VCaP (cell line): ENCODE results near the gene ZNF750.

ENCODE experiments used
- H3K27ac ChIP-seq: fragments of 450-650 bp; 2 replicates; pipeline ENCODE4 v1.5.1; 2017
- TF ChIP-seq, protein P1 (sequence below): fragments of 450-650 bp; conservative IDR thresholded peaks from 2 replicates; pipeline ENCODE4 v1.5.1; 2017; ENCODE audit warnings: mild to moderate bottlenecking, moderate library complexity

The ZNF750 gene

DNA sequence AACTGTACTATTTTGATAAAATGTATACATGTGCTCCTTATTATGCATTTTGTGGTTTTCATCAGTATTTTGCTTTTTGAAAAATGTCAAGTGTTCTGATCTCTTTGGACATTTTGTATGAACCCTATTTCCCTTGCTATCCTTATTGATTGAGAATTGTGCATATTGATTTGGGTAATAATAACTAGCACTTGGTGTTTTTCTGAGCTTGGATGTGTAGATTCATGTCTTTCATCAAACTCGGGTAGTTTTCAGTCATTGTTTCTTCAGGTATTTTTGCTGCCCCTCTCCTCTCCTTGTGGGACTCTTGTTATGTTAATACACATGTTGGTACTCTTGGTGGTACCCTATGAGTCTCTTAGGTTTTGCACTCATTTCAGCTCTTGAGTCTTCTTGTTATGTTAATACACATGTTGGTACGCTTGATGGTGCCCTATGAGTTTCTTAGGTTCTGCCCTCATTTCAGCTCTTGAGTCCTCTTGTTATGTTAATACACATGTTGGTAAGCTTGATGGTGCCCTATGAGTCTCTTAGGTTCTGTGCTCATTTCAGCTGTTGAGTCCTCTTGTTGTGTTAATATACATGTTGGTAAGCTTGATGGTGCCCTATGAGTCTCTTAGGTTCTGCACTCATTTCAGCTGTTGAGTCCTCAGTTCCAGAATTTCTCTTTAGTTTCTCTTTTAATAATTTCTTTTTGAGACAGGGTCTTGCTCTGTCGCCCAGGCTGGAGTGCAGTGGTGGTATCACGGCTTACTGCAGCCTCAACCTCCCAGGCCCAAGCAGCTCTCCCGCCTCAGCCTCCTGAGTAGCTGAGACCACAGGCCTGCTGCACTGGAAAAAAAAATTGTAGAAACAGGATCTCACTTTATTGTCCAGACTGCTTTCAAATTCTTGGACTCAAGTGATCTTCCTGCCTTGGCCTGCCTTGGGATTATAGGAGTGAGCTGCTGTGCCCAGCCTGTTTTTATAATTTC, 19.3 kb downstream of the ZNF750 start:
- H3K27ac ChIP-seq, result no peak overlapping the region
- TF ChIP-seq, protein P1, sequence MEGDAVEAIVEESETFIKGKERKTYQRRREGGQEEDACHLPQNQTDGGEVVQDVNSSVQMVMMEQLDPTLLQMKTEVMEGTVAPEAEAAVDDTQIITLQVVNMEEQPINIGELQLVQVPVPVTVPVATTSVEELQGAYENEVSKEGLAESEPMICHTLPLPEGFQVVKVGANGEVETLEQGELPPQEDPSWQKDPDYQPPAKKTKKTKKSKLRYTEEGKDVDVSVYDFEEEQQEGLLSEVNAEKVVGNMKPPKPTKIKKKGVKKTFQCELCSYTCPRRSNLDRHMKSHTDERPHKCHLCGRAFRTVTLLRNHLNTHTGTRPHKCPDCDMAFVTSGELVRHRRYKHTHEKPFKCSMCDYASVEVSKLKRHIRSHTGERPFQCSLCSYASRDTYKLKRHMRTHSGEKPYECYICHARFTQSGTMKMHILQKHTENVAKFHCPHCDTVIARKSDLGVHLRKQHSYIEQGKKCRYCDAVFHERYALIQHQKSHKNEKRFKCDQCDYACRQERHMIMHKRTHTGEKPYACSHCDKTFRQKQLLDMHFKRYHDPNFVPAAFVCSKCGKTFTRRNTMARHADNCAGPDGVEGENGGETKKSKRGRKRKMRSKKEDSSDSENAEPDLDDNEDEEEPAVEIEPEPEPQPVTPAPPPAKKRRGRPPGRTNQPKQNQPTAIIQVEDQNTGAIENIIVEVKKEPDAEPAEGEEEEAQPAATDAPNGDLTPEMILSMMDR, result no peak

DNA sequence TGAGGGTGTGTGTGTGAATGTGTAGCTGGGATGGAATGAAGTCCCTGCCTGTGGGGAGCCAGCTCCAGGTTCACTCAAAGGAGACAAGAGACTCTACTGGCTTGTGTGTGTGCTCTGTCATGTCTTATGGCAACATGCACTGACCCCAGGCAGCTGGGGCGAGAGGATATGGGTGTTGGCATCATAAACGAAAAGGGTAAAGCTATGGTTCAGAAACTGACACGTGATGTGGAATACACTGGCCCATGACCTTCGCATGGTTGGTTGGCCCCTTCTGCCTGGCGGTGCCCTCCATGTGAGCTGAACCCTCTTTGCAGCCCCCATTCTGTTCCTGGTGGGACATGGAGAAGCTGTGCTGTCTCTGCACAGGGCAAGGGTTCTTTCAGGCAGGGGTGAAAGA, 21.9 kb downstream of the ZNF750 start:
- TF ChIP-seq, protein P1, result no peak
- H3K27ac ChIP-seq, result no peak overlapping the region

DNA sequence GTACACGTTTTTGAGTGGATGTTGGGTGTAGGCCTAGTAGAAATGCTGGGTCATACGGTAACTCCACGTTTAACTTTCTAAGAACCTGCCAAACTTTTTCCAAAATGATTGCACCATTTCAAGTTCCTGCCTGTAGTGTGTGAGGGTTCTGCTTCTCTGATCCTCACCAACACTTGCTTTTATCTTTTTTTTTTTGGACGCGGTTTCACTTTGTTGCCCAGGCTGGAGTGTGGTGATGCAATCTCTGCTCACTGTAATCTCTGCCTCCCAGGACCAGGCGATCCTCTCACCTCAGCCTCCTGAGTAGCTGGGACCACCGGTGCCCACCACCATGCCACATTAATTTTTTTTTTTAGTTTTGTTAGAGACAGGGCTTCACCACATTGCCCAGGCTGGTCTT, 23.5 kb downstream of the ZNF750 start:
- no peak overlapping the region for H3K27ac ChIP-seq
- TF ChIP-seq, protein P1, result no peak

- no peak overlapping the region for H3K27ac ChIP-seq
- TF ChIP-seq, protein P1, result no peak
Observed at GRCh38 chr17:82815790-82816305, 24.0 kb downstream of the ZNF750 start.

- TF ChIP-seq, protein P1, result no peak
Observed at GRCh38 chr17:82815354-82815753, 24.5 kb downstream of the ZNF750 start.

DNA sequence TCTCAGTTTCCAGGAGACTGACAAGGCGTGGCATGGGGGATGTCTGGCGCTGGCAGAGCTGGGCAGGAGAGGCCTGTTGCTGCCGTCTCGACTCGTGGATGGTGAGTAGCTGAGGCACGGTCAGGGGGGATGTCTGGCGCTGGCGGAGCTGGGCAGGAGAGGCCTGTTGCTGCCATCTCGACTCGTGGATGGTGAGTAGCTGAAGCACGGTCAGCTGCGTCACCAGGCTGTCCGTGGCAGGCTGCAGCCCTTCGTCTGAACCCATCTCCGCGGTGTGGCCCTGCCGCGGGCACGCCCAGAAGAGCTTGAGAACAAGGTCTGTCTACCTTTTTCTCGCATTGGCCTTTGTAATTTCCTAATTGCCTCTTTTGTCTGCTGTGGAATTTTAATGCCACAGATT, 25.0 kb downstream of the ZNF750 start:
- H3K27ac ChIP-seq, result no peak overlapping the region
- TF ChIP-seq, protein P1, result no peak

More at GRCh38 chr17:82815354-82815753, 24.5 kb downstream of the ZNF750 start:
- no peak overlapping the region for H3K27ac ChIP-seq

- no peak overlapping the region for H3K27ac ChIP-seq
- TF ChIP-seq, protein P1, result no peak
Observed at GRCh38 chr17:82813299-82814051, 26.3 kb downstream of the ZNF750 start.
